Gastrocnemius medialis (tissue), 4 donors: ENCODE data around the gene TRMT44. TPM values are rescaled to one million over a fixed set of nuclear protein-coding genes. Genes with fewer than 3 reads are reported as not detected.

ENCODE experiments used
- ATAC-seq, 2 donors: fragments of 150-250 bp; one replicate each; pipeline ENCODE4 v1.9.1; 2016
- DNase-seq, 2 donors: peaks; one replicate each; pipeline ENCODE4 v3.0.0-alpha.2; 2019
- H3K27ac ChIP-seq, 4 donors: fragments of 200-600 bp; sonication (generic); 1 replicate in 1 of 4; 2 replicates in 3 of 4; pipeline ENCODE4 v1.5.1; 2016 to 2018; ENCODE audit warnings: mild to moderate bottlenecking in 2 of 4, moderate library complexity in 1 of 4
- H3K27me3 ChIP-seq, 3 donors: fragments of 200-600 bp; sonication (generic) in 2 of 3; 1 replicate in 1 of 3; 2 replicates in 2 of 3; pipeline versions ENCODE4 v1.5.1 to v1.6.0; 2016 to 2019; ENCODE audit warnings: mild to moderate bottlenecking in 1 of 3, moderate library complexity in 1 of 3
- H3K36me3 ChIP-seq, 2 donors: fragments of 200-600 bp; sonication (generic) in 1 of 2; one replicate each; pipeline ENCODE4 v1.5.1; 2017 to 2018
- H3K4me1 ChIP-seq, 2 donors: fragments of 200-600 bp; sonication (generic) in 1 of 2; one replicate each; pipeline ENCODE4 v1.5.1; 2016 to 2017; ENCODE audit warnings: mild to moderate bottlenecking in 2 of 2
- H3K4me3 ChIP-seq, 4 donors: fragments of 200-600 bp; sonication (generic) in 3 of 4; 1 replicate in 1 of 4; 2 replicates in 3 of 4; pipeline ENCODE4 v1.5.1; 2016 to 2019; ENCODE audit warnings: mild to moderate bottlenecking in 2 of 4
- H3K9me3 ChIP-seq, 3 donors: fragments of 200-600 bp; sonication (generic) in 2 of 3; 1 replicate in 1 of 3; 2 replicates in 2 of 3; pipeline ENCODE4 v1.5.1; 2016 to 2019
- POLR2A ChIP-seq, 2 donors: fragments of 450-650 bp; IDR thresholded peaks; one replicate each; pipeline ENCODE4 v1.6.1; 2017; ENCODE audit warnings: antibody characterized with exemption in 2 of 2, mild to moderate bottlenecking in 2 of 2, moderate library complexity in 2 of 2
- in situ Hi-C, 4 donors: fragments of 200-750 bp; cut with MboI; loops; one replicate each; pipeline versions ENCODE4 v1.15.0 to v1.8.0; 2017; ENCODE audit warnings: low sequenced_read_pairs in 4 of 4
- intact Hi-C: fragments of 100-400 bp; cut with DNase I; formaldehyde crosslinking; loops from one replicate; pipeline ENCODE4 v1.15.1; 2023; ENCODE audit warnings: low total_unique reads
- total RNA-seq, 4 donors: library from RNA; depleted of rRNA; stranded (reverse); fragments of >200 nt; gene quantifications; one replicate each; pipeline versions ENCODE4 v1.1.0 to v1.2.3, GENCODE V29; 2016
- TF ChIP-seq, protein P1 (sequence below), 5 experiments: fragments of 450-650 bp in 3 of 5; fragments of 200-600 bp in 2 of 5; sonication (generic) in 2 of 5; IDR thresholded peaks in 4 of 5; conservative IDR thresholded peaks in 1 of 5; 1 replicate in 4 of 5; 2 replicates in 1 of 5; pipeline ENCODE4 v1.5.1; 2016 to 2019; ENCODE audit warnings: antibody characterized with exemption in 5 of 5, mild to moderate bottlenecking in 3 of 5, moderate library complexity in 3 of 5

Gene TRMT44
- total RNA-seq, 4 donors from 2014 or later = 7.5 to 16.4 (median 10.2) TPM

DNA sequence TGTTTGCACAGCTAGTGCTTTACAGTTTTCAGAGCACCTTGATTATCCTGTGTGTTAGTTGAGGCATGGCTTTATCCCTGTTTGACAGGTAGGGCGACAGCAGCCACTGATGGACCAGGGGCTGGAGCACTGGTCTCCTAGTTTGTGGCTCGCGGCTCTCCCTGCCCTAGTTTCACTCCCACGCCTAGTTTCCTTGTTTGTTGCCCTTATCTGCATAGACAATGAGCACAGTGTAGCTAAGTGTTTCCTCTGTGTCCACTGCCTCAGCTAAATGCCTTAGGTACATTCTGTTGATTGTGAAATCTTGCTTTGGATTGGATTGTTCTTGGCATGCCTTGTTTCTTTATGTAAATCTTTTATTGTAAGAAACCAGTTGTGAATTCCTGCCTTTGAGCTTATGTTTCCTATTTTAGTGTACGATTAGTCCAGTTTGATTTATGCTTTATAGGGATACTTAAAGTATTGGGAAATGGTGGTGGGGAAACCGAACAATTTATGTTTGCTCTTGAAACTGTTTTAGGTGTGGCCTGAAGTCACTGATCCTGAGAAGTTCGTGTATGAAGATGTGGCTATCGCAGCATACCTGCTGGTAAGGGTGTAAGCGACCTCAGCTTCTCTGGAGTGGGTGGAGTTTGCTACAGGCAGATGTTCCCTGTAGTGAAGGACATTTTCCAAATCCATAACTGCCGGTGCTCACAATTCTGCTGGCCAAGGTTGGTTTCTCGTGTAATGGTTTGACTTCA is 11.0 kb downstream of the TRMT44 start:
- H3K4me3 ChIP-seq = no peak overlapping the region
- in situ Hi-C loops = no loop called here
- intact Hi-C loops = no loop called here

DNA sequence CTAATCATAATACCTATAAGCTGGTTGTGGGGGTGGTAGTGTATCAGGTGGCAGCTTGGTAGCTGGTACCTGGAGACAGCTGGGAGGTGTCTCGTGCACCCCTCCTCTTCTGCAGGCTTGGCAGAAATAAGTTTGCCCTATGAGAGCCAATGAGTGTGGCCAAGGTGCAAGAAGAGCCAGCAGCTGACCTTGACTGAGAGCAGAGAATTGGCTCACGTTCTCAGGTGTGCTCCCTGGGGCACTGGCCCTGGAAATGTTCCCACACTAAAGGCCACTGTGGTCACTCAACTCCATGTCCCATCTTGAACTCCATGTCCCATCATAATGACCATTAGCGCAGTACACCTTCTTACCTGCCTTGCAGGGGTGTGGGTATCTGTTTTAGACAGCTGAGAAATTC is 13.4 kb downstream of the TRMT44 start:
- intact Hi-C loops = no loop called here
- no peaks in the 10 kb centered on the region for H3K4me1 ChIP-seq
- H3K27me3 ChIP-seq = no peaks in the 10 kb centered on the region
- H3K27ac ChIP-seq = no peak overlapping the region
- in situ Hi-C loops = no loop called here
- no peak overlapping the region for H3K4me3 ChIP-seq
- H3K36me3 ChIP-seq = peaks cover 0 to 81% of the 10 kb centered on the region in 2 donors
- no peak for DNase-seq
- TF ChIP-seq, protein P1, sequence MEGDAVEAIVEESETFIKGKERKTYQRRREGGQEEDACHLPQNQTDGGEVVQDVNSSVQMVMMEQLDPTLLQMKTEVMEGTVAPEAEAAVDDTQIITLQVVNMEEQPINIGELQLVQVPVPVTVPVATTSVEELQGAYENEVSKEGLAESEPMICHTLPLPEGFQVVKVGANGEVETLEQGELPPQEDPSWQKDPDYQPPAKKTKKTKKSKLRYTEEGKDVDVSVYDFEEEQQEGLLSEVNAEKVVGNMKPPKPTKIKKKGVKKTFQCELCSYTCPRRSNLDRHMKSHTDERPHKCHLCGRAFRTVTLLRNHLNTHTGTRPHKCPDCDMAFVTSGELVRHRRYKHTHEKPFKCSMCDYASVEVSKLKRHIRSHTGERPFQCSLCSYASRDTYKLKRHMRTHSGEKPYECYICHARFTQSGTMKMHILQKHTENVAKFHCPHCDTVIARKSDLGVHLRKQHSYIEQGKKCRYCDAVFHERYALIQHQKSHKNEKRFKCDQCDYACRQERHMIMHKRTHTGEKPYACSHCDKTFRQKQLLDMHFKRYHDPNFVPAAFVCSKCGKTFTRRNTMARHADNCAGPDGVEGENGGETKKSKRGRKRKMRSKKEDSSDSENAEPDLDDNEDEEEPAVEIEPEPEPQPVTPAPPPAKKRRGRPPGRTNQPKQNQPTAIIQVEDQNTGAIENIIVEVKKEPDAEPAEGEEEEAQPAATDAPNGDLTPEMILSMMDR (IDR thresholded peaks at IDR 0.05 in 4 of 5, conservative IDR thresholded peaks at IDR 0.05 in 1 of 5) = no peak
- H3K9me3 ChIP-seq = no peaks in the 10 kb centered on the region
- ATAC-seq = no peak

More for the DNA sequence above, 11.0 kb downstream of the TRMT44 start:
- no peaks in the 10 kb centered on the region for H3K9me3 ChIP-seq
- H3K27ac ChIP-seq = no peak overlapping the region
- no peaks in the 10 kb centered on the region for H3K4me1 ChIP-seq
- H3K27me3 ChIP-seq = no peaks in the 10 kb centered on the region
- no peak for ATAC-seq
- DNase-seq = no peak
- H3K36me3 ChIP-seq = peaks cover 0 to 73% of the 10 kb centered on the region in 2 donors
- no peak for TF ChIP-seq POLR2A (IDR thresholded peaks at IDR 0.05)
- TF ChIP-seq, protein P1 (IDR thresholded peaks at IDR 0.05 in 4 of 5, conservative IDR thresholded peaks at IDR 0.05 in 1 of 5) = no peak

DNA sequence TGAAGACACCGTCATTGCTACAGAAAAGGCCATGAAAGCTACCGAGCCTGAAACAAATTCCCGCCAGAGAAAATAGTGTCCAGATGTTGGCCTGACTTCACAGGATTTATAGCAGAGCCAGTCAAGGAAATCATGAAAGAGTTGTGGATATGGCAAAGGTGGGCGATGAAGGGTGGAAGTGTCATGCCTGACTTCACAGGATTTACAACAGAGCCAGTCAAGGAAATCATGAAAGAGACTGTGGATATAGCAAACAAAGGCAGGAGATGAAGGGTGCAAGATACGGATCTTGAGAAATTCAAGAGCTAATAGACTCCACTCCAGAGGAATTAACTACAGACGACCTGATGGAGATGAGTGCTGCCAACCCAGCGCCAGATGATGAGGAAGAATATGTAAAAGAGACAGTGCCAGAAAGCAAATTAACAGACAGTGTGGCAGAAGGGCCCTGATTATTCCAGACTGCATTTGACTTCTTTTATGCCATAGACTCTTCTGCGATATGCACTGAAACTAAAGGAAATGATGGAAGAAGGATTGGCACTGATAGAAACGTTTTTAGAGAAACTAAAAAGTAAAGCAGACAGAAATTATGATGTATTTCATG is 17.2 kb downstream of the TRMT44 start:
- Histone ChIP-seq H3K27me3 (no peaks in the 10 kb centered on the region), H3K9me3 (no peaks in the 10 kb centered on the region), H3K27ac (no peak overlapping the region), H3K4me1 (no peaks in the 10 kb centered on the region), H3K4me3 (no peak overlapping the region), H3K36me3 (peaks cover 0 to 78% of the 10 kb centered on the region in 2 donors)
- no peak for TF ChIP-seq POLR2A (IDR thresholded peaks at IDR 0.05)
- TF ChIP-seq, protein P1 (IDR thresholded peaks at IDR 0.05 in 4 of 5, conservative IDR thresholded peaks at IDR 0.05 in 1 of 5) = no peak
- in situ Hi-C loops = no loop called here
- intact Hi-C loops = no loop called here
- no peak for ATAC-seq
- DNase-seq = no peak

DNA sequence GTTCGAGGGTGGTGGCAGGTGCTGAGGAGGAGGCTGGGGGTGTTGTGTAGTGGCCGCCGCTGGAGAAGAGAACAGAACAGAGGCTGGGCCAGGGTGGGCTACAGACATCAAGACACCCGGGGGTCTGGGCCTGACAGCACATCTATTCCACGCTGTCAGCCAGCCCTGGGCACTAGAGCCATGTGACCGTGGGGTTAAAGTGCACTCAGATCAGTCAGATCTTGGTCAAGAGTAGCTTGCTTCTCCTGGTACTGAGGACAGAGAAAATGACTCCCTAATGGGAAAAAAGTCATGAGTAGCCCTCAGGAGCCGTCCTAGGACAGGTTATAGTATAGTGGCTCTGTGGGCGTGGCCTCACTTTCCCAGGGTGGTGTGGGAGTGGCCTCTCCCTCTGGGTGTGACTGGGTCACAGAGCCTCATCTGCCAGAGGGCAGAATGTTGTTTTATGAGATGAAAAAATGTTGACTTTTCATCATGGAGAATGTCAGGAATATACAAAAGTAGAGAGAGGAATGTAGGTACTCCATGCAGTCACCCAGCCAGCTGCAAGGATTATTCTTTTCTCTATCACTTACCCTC is 19.4 kb downstream of the TRMT44 start:
- intact Hi-C loops (no loop called here), in situ Hi-C loops (loop anchor here in 1 of 4 donors (10.0 kb wide), 1 partner anchor 135 kb away; the partner anchor contains the start of gene CPZ)
- TF ChIP-seq, protein P1 (IDR thresholded peaks at IDR 0.05 in 4 of 5, conservative IDR thresholded peaks at IDR 0.05 in 1 of 5) = no peak
- TF ChIP-seq POLR2A (IDR thresholded peaks at IDR 0.05) = no peak
- no peak overlapping the region for H3K4me3 ChIP-seq
- H3K4me1 ChIP-seq = no peaks in the 10 kb centered on the region
- no peaks in the 10 kb centered on the region for H3K27me3 ChIP-seq
- DNase-seq (no peak), ATAC-seq (no peak)
- H3K9me3 ChIP-seq = no peaks in the 10 kb centered on the region
- peaks cover 0 to 63% of the 10 kb centered on the region in 2 donors for H3K36me3 ChIP-seq
- no peak overlapping the region for H3K27ac ChIP-seq
